Mesenchymal stem cell (in vitro differentiated cells and primary cell): Measurements from ENCODE around the gene ITGB4.

Experiments
- DNase-seq: peaks from one replicate; pipeline ENCODE4 v3.0.0-alpha.2; 2013
- H2AFZ ChIP-seq: one replicate; pipeline ENCODE4 v1.6.1; 2013; ENCODE audit warnings: low read depth, mild to moderate bottlenecking, control low read depth, inconsistent platforms, low read length, moderate library complexity
- H2AK5ac ChIP-seq: 2 replicates; pipeline ENCODE4 v1.6.1; 2013; ENCODE audit warnings: low read length, moderate library complexity, mild to moderate bottlenecking, inconsistent platforms; ENCODE audit not compliant: severe bottlenecking
- H2BK120ac ChIP-seq: one replicate; pipeline ENCODE4 v1.6.1; 2013; ENCODE audit warnings: low read depth, mild to moderate bottlenecking, inconsistent platforms, low read length, moderate library complexity
- H2BK12ac ChIP-seq, 2 experiments: one replicate each; pipeline ENCODE4 v1.6.1; 2013; ENCODE audit warnings: inconsistent platforms in 2 of 2, low read length in 2 of 2, mild to moderate bottlenecking in 2 of 2, moderate library complexity in 2 of 2, control low read depth in 1 of 2
- H2BK15ac ChIP-seq: one replicate; pipeline ENCODE4 v1.6.1; 2013; ENCODE audit warnings: mild to moderate bottlenecking, low read depth, inconsistent platforms; ENCODE audit not compliant: poor library complexity, severe bottlenecking
- H2BK5ac ChIP-seq: 2 replicates; pipeline ENCODE4 v1.6.1; 2013; ENCODE audit warnings: low read depth, mild to moderate bottlenecking, low read length, control low read depth, inconsistent platforms; ENCODE audit not compliant: poor library complexity, severe bottlenecking
- H3K14ac ChIP-seq, 2 experiments: one replicate each; pipeline ENCODE4 v1.6.1; 2013; ENCODE audit warnings: inconsistent platforms in 2 of 2, low read length in 2 of 2, control low read depth in 1 of 2, mild to moderate bottlenecking in 1 of 2, moderate library complexity in 1 of 2
- H3K18ac ChIP-seq, 2 experiments: one replicate each; pipeline ENCODE4 v1.6.1; 2013; ENCODE audit warnings: inconsistent platforms in 2 of 2, low read length in 2 of 2, control low read depth in 1 of 2, low read depth in 1 of 2, mild to moderate bottlenecking in 1 of 2
- H3K23ac ChIP-seq, 2 experiments: one replicate each; pipeline ENCODE4 v1.6.1; 2013; ENCODE audit warnings: inconsistent platforms in 2 of 2, low read length in 2 of 2, mild to moderate bottlenecking in 2 of 2, moderate library complexity in 2 of 2, control low read depth in 1 of 2
- H3K27ac ChIP-seq: 2 replicates; pipeline ENCODE4 v1.5.1; 2013; ENCODE audit warnings: mild to moderate bottlenecking, moderate library complexity, low read length, control low read depth, inconsistent platforms; ENCODE audit not compliant: poor library complexity, severe bottlenecking
- H3K27me3 ChIP-seq, 2 experiments: 2 replicates each; pipeline versions ENCODE4 v1.6.1 to v1.7.0; 2013; ENCODE audit warnings: low read length in 2 of 2, mild to moderate bottlenecking in 2 of 2, moderate library complexity in 2 of 2, control low read depth in 1 of 2, inconsistent platforms in 1 of 2; ENCODE audit not compliant: control insufficient read depth in 1 of 2, insufficient read depth in 1 of 2
- H3K36me3 ChIP-seq, 2 experiments: 2 replicates each; pipeline versions ENCODE4 v1.6.1 to v1.7.0; 2013; ENCODE audit warnings: low read length in 2 of 2, control low read depth in 1 of 2, inconsistent platforms in 1 of 2, low read depth in 1 of 2, mild to moderate bottlenecking in 1 of 2; ENCODE audit not compliant: insufficient read depth in 2 of 2, control insufficient read depth in 1 of 2
- H3K4ac ChIP-seq, 2 experiments: one replicate each; pipeline ENCODE4 v1.6.1; 2013; ENCODE audit warnings: inconsistent platforms in 2 of 2, low read length in 2 of 2, mild to moderate bottlenecking in 2 of 2, moderate library complexity in 2 of 2, control low read depth in 1 of 2, low read depth in 1 of 2
- H3K4me1 ChIP-seq: 2 replicates; pipeline ENCODE4 v1.6.1; 2013; ENCODE audit warnings: low read depth, low read length, control low read depth; ENCODE audit not compliant: control insufficient read depth, insufficient read depth
- H3K4me2 ChIP-seq: 2 replicates; pipeline ENCODE4 v1.6.1; 2013; ENCODE audit warnings: low read length, mild to moderate bottlenecking, inconsistent platforms; ENCODE audit not compliant: poor library complexity, severe bottlenecking
- H3K4me3 ChIP-seq, 2 experiments: 2 replicates each; pipeline versions ENCODE4 v1.5.1 to v1.7.0; 2013; ENCODE audit warnings: low read length in 2 of 2, mild to moderate bottlenecking in 2 of 2, control low read depth in 1 of 2, low read depth in 1 of 2; ENCODE audit not compliant: insufficient read depth in 1 of 2
- H3K79me1 ChIP-seq: replicated peaks from 2 replicates; pipeline ENCODE4 v1.6.1; 2013; ENCODE audit warnings: mild to moderate bottlenecking, control low read depth, low read length, inconsistent platforms; ENCODE audit not compliant: poor library complexity, severe bottlenecking
- H3K9ac ChIP-seq: 2 replicates; pipeline ENCODE4 v1.7.0; 2013; ENCODE audit warnings: mild to moderate bottlenecking, low read length, moderate library complexity
- H3K9me3 ChIP-seq: 2 replicates; pipeline ENCODE4 v1.7.0; 2013; ENCODE audit warnings: mild to moderate bottlenecking, low read length; ENCODE audit not compliant: control insufficient read depth
- H4K8ac ChIP-seq: one replicate; pipeline ENCODE4 v1.6.1; 2013; ENCODE audit warnings: inconsistent platforms, mild to moderate bottlenecking, low read length, moderate library complexity
- H4K91ac ChIP-seq: one replicate; pipeline ENCODE4 v1.6.1; 2013; ENCODE audit warnings: mild to moderate bottlenecking, low read length, inconsistent platforms
- WGBS: methylation state at CpG from one replicate; pipeline ENCODE4 v1.1.7; 2013; ENCODE audit warnings: mixed read lengths; 5-methylcytosine and 5-hydroxymethylcytosine counted together

The ITGB4 gene

GRCh38 chr17:75736173-75736835, 15.0 kb downstream of the ITGB4 start:
- H4K91ac ChIP-seq = no peak overlapping the region
- H2AK5ac ChIP-seq = no peak overlapping the region
- H4K8ac ChIP-seq = no peak overlapping the region
- H3K14ac ChIP-seq = no peak overlapping the region
- H3K4me1 ChIP-seq = peaks cover 11% of the 10 kb centered on the region
- 88% methylated on average over 26 of the region's 26 CpGs for WGBS
- H3K27ac ChIP-seq = no peak overlapping the region
- peaks cover 26% of the 10 kb centered on the region for H3K79me1 ChIP-seq
- no peak overlapping the region for H2BK12ac ChIP-seq
- H3K36me3 ChIP-seq = peaks cover 0 to 86% of the 10 kb centered on the region in 2 experiments
- no peak overlapping the region for H3K4me2 ChIP-seq
- no peak overlapping the region for H2BK15ac ChIP-seq
- H3K18ac ChIP-seq = no peak overlapping the region
- no peak overlapping the region for H3K23ac ChIP-seq
- no peak overlapping the region for H3K4ac ChIP-seq
- H3K9me3 ChIP-seq = no peaks in the 10 kb centered on the region
- H2BK5ac ChIP-seq = no peak overlapping the region
- no peak for DNase-seq
- H3K9ac ChIP-seq = no peak overlapping the region
- no peak overlapping the region for H3K4me3 ChIP-seq
- H2BK120ac ChIP-seq = no peak overlapping the region
- H3K27me3 ChIP-seq = peaks cover 0 to 9% of the 10 kb centered on the region in 2 experiments
- no peak overlapping the region for H2AFZ ChIP-seq

- Histone ChIP-seq H3K9me3 (no peaks in the 10 kb centered on the region), H3K23ac (no peak overlapping the region), H3K36me3 (peaks cover 0 to 84% of the 10 kb centered on the region in 2 experiments), H2AK5ac (no peak overlapping the region), H2BK5ac (no peak overlapping the region), H3K4me3 (no peak overlapping the region), H3K27me3 (peaks cover 0 to 9% of the 10 kb centered on the region in 2 experiments), H3K14ac (no peak overlapping the region), H4K91ac (no peak overlapping the region), H2BK12ac (no peak overlapping the region), H3K4ac (no peak overlapping the region), H4K8ac (no peak overlapping the region), H2AFZ (no peak overlapping the region), H3K4me2 (no peak overlapping the region), H3K79me1 (peaks cover 21% of the 10 kb centered on the region), H2BK120ac (no peak overlapping the region), H3K27ac (no peak overlapping the region), H3K9ac (no peak overlapping the region), H2BK15ac (no peak overlapping the region), H3K4me1 (peaks cover 11% of the 10 kb centered on the region), H3K18ac (no peak overlapping the region)
- DNase-seq = no peak
- 79% methylated on average over 20 of the region's 20 CpGs for WGBS
Observed at GRCh38 chr17:75737133-75737962, 16.1 kb downstream of the ITGB4 start.

- peaks cover 0 to 12% of the 10 kb centered on the region in 2 experiments for H3K27me3 ChIP-seq
- no peak for DNase-seq
- no peak overlapping the region for H3K27ac ChIP-seq
- peaks cover 11% of the 10 kb centered on the region for H3K4me1 ChIP-seq
- H2AK5ac ChIP-seq = no peak overlapping the region
- no peak overlapping the region for H3K4ac ChIP-seq
- H3K79me1 ChIP-seq = peaks cover 21% of the 10 kb centered on the region
- peaks cover 0 to 87% of the 10 kb centered on the region in 2 experiments for H3K36me3 ChIP-seq
- H2BK5ac ChIP-seq = no peak overlapping the region
- no peaks in the 10 kb centered on the region for H3K9me3 ChIP-seq
- no peak overlapping the region for H3K4me2 ChIP-seq
- WGBS = 68% methylated on average over 13 of the region's 14 CpGs
- no peak overlapping the region for H2BK12ac ChIP-seq
- no peak overlapping the region for H3K18ac ChIP-seq
- H3K4me3 ChIP-seq = no peak overlapping the region
- H2BK15ac ChIP-seq = no peak overlapping the region
- no peak overlapping the region for H2BK120ac ChIP-seq
- no peak overlapping the region for H3K23ac ChIP-seq
- no peak overlapping the region for H3K9ac ChIP-seq
- H4K91ac ChIP-seq = no peak overlapping the region
- H4K8ac ChIP-seq = no peak overlapping the region
- H3K14ac ChIP-seq = peak overlapping the region in 1 of 2 experiments; percentile 41
- no peak overlapping the region for H2AFZ ChIP-seq
Observed at GRCh38 chr17:75738218-75738802, 17.1 kb downstream of the ITGB4 start.

GRCh38 chr17:75739174-75739573, 17.9 kb downstream of the ITGB4 start:
- 86% methylated on average over 7 of the region's 7 CpGs for WGBS
- Histone ChIP-seq H3K4me2 (no peak overlapping the region), H3K4ac (no peak overlapping the region), H3K4me1 (peaks cover 11% of the 10 kb centered on the region), H4K91ac (no peak overlapping the region), H3K9me3 (no peaks in the 10 kb centered on the region), H2AK5ac (no peak overlapping the region), H2AFZ (no peak overlapping the region), H3K23ac (no peak overlapping the region), H3K36me3 (peaks cover 0 to 90% of the 10 kb centered on the region in 2 experiments), H2BK120ac (no peak overlapping the region), H2BK15ac (no peak overlapping the region), H2BK12ac (no peak overlapping the region), H3K18ac (no peak overlapping the region), H3K27me3 (peaks cover 0 to 12% of the 10 kb centered on the region in 2 experiments), H3K4me3 (no peak overlapping the region), H3K14ac (no peak overlapping the region), H3K9ac (no peak overlapping the region), H3K27ac (no peak overlapping the region), H3K79me1 (peaks cover 18% of the 10 kb centered on the region), H2BK5ac (no peak overlapping the region), H4K8ac (no peak overlapping the region)
- no peak for DNase-seq
